Neural cell (in vitro differentiated cells): ENCODE measurements around the gene SLC9A6. TPM values are rescaled to one million over a fixed set of nuclear protein-coding genes. Genes with fewer than 3 reads are reported as not detected.

ENCODE experiments used
- H2AFZ ChIP-seq: fragments of 200-600, 300-800 bp; sonication (generic), shearing (Covaris generic); 2 replicates; pipeline ENCODE4 v1.6.0; 2014; ENCODE audit warnings: low read depth, mild to moderate bottlenecking, antibody characterized with exemption, low read length, moderate library complexity
- H3F3A ChIP-seq: fragments of 200-600 bp; shearing (Covaris generic); 2 replicates; pipeline ENCODE4 v1.6.1; 2016; ENCODE audit warnings: mild to moderate bottlenecking, moderate library complexity, mixed read lengths, antibody characterized with exemption, low read length; ENCODE audit not compliant: insufficient read depth, poor library complexity, severe bottlenecking
- H3K27ac ChIP-seq: fragments of 200-600, 300-800 bp; sonication (generic), shearing (Covaris generic); 2 replicates; pipeline ENCODE4 v1.5.1; 2014; ENCODE audit warnings: mild to moderate bottlenecking, low read length, moderate library complexity
- H3K27me3 ChIP-seq: fragments of 300-800, 200-600 bp; sonication (generic), shearing (Covaris generic); 2 replicates; pipeline ENCODE4 v1.6.0; 2014; ENCODE audit warnings: mild to moderate bottlenecking, low read depth, low read length, moderate library complexity; ENCODE audit not compliant: insufficient read depth
- H3K36me3 ChIP-seq: fragments of 300-800, 200-600 bp; sonication (generic), shearing (Covaris generic); 2 replicates; pipeline ENCODE4 v1.5.1; 2014; ENCODE audit warnings: mild to moderate bottlenecking, antibody characterized with exemption, low read length, moderate library complexity; ENCODE audit not compliant: insufficient read depth
- H3K4me2 ChIP-seq: fragments of 300-800, 200-600 bp; sonication (generic), shearing (Covaris generic); 2 replicates; pipeline ENCODE4 v1.6.0; 2014; ENCODE audit warnings: mild to moderate bottlenecking, low read length
- H3K4me3 ChIP-seq: fragments of 300-800, 200-600 bp; sonication (generic), shearing (Covaris generic); 2 replicates; pipeline ENCODE4 v1.5.1; 2014; ENCODE audit warnings: mild to moderate bottlenecking, low read length, moderate library complexity
- H3K79me2 ChIP-seq: fragments of 200-600 bp; shearing (Covaris generic); replicated peaks from 2 replicates; pipeline ENCODE4 v1.6.0; 2014; ENCODE audit warnings: mild to moderate bottlenecking, low read length, moderate library complexity; ENCODE audit not compliant: insufficient read depth
- H3K9ac ChIP-seq: fragments of 300-800, 200-600 bp; sonication (generic), shearing (Covaris generic); 2 replicates; pipeline ENCODE4 v1.6.1; 2016; ENCODE audit warnings: mild to moderate bottlenecking, low read length, mixed read lengths
- H3K9me2 ChIP-seq: fragments of 200-600 bp; shearing (Covaris generic); 2 replicates; pipeline ENCODE4 v1.6.1; 2016; ENCODE audit warnings: mild to moderate bottlenecking, low read length, mixed read lengths; ENCODE audit not compliant: insufficient read depth
- H3K9me3 ChIP-seq: fragments of 200-600, 300-800 bp; sonication (generic), shearing (Covaris generic); 2 replicates; pipeline ENCODE4 v1.6.1; 2016; ENCODE audit warnings: mild to moderate bottlenecking, mixed run types, low read length, moderate library complexity, mixed read lengths
- H4K20me1 ChIP-seq: fragments of 200-600 bp; shearing (Covaris generic); 2 replicates; pipeline ENCODE4 v1.6.1; 2016; ENCODE audit warnings: mild to moderate bottlenecking, mixed run types; ENCODE audit not compliant: insufficient read depth
- EP300 ChIP-seq: fragments of 450-650 bp; conservative IDR thresholded peaks from 2 replicates; pipeline ENCODE4 v1.6.1; 2014; ENCODE audit warnings: antibody characterized with exemption, mild to moderate bottlenecking, moderate library complexity; ENCODE audit not compliant: poor library complexity, severe bottlenecking
- EZH2 ChIP-seq: fragments of 200-600, 300-800 bp; shearing (Covaris generic), sonication (generic); IDR thresholded peaks from 2 replicates; pipeline ENCODE4 v1.6.1; 2014; ENCODE audit warnings: antibody characterized with exemption, low read length, borderline replicate concordance, mild to moderate bottlenecking; ENCODE audit not compliant: insufficient read depth, poor library complexity, severe bottlenecking
- MXI1 ChIP-seq: fragments of 450-650 bp; conservative IDR thresholded peaks from 2 replicates; pipeline ENCODE4 v1.6.1; 2014; ENCODE audit warnings: antibody characterized with exemption, mild to moderate bottlenecking; ENCODE audit not compliant: poor library complexity, severe bottlenecking
- POLR2AphosphoS5 ChIP-seq: IDR thresholded peaks from 2 replicates; pipeline ENCODE4 v1.6.1; 2012
- RAD21 ChIP-seq: fragments of 450-650 bp; conservative IDR thresholded peaks from 2 replicates; pipeline ENCODE4 v1.6.1; 2014; ENCODE audit warnings: antibody characterized with exemption, mild to moderate bottlenecking, moderate library complexity
- SMC3 ChIP-seq: fragments of 450-650 bp; conservative IDR thresholded peaks from 2 replicates; pipeline ENCODE4 v1.6.1; 2014; ENCODE audit warnings: antibody characterized with exemption, mild to moderate bottlenecking, moderate library complexity; ENCODE audit not compliant: poor library complexity
- TAF1 ChIP-seq: IDR thresholded peaks from 2 replicates; pipeline ENCODE4 v1.6.1; 2012; ENCODE audit warnings: low read depth
- polyA plus RNA-seq: library from polyadenylated mRNA; depleted of rRNA; stranded (reverse); fragments of >200 nt; gene quantifications from 2 replicates; pipeline ENCODE4 v1.2.3, GENCODE V29; 2014
- TF ChIP-seq, protein P1 (sequence below): fragments of 450-650 bp; IDR thresholded peaks from 2 replicates; pipeline ENCODE4 v1.5.1; 2014; ENCODE audit warnings: antibody characterized with exemption, mild to moderate bottlenecking, moderate library complexity; ENCODE audit not compliant: poor library complexity, severe bottlenecking
- TF ChIP-seq, protein P2 (sequence below): IDR thresholded peaks from 2 replicates; pipeline ENCODE4 v1.6.1; 2012; ENCODE audit warnings: borderline replicate concordance

Gene SLC9A6
- polyA plus RNA-seq, 1 donor from 2014 or later, result 103 TPM

DNA sequence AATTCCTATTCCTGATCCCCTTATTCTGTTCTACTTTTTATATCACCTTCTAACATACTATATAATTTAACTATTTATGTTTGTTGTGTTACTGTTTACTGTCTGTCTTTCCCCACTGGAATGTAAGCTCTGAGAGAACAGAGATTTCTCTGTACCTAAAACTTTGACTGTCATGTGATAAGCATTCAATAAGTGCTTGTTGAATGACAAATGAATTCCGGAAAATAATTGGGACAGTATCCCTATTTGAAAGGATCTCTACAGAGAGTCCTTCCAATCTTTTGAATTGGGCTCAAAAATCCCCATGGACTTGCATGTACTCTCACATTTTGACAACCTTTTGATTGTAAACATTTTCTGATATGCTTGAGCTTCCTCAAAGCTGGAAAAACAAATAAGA lies 9.8 kb upstream of the SLC9A6 start:
- Histone ChIP-seq H3K27ac (no peak overlapping the region), H3F3A (no peaks in the 10 kb centered on the region), H2AFZ (no peak overlapping the region), H3K9me3 (no peaks in the 10 kb centered on the region), H3K9me2 (no peaks in the 10 kb centered on the region), H3K9ac (no peak overlapping the region), H3K4me3 (no peak overlapping the region), H3K27me3 (no peaks in the 10 kb centered on the region), H3K79me2 (peaks cover 21% of the 10 kb centered on the region), H4K20me1 (no peaks in the 10 kb centered on the region), H3K4me2 (no peak overlapping the region), H3K36me3 (no peaks in the 10 kb centered on the region)
- TF ChIP-seq SMC3, result no peak
- TF ChIP-seq, protein P1, sequence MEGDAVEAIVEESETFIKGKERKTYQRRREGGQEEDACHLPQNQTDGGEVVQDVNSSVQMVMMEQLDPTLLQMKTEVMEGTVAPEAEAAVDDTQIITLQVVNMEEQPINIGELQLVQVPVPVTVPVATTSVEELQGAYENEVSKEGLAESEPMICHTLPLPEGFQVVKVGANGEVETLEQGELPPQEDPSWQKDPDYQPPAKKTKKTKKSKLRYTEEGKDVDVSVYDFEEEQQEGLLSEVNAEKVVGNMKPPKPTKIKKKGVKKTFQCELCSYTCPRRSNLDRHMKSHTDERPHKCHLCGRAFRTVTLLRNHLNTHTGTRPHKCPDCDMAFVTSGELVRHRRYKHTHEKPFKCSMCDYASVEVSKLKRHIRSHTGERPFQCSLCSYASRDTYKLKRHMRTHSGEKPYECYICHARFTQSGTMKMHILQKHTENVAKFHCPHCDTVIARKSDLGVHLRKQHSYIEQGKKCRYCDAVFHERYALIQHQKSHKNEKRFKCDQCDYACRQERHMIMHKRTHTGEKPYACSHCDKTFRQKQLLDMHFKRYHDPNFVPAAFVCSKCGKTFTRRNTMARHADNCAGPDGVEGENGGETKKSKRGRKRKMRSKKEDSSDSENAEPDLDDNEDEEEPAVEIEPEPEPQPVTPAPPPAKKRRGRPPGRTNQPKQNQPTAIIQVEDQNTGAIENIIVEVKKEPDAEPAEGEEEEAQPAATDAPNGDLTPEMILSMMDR, result no peak
- TF ChIP-seq TAF1, result no peak
- TF ChIP-seq EP300, result no peak
- TF ChIP-seq, protein P2, sequence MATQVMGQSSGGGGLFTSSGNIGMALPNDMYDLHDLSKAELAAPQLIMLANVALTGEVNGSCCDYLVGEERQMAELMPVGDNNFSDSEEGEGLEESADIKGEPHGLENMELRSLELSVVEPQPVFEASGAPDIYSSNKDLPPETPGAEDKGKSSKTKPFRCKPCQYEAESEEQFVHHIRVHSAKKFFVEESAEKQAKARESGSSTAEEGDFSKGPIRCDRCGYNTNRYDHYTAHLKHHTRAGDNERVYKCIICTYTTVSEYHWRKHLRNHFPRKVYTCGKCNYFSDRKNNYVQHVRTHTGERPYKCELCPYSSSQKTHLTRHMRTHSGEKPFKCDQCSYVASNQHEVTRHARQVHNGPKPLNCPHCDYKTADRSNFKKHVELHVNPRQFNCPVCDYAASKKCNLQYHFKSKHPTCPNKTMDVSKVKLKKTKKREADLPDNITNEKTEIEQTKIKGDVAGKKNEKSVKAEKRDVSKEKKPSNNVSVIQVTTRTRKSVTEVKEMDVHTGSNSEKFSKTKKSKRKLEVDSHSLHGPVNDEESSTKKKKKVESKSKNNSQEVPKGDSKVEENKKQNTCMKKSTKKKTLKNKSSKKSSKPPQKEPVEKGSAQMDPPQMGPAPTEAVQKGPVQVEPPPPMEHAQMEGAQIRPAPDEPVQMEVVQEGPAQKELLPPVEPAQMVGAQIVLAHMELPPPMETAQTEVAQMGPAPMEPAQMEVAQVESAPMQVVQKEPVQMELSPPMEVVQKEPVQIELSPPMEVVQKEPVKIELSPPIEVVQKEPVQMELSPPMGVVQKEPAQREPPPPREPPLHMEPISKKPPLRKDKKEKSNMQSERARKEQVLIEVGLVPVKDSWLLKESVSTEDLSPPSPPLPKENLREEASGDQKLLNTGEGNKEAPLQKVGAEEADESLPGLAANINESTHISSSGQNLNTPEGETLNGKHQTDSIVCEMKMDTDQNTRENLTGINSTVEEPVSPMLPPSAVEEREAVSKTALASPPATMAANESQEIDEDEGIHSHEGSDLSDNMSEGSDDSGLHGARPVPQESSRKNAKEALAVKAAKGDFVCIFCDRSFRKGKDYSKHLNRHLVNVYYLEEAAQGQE, result no peak
- TF ChIP-seq MXI1, result no peak
- TF ChIP-seq POLR2AphosphoS5, result no peak
- TF ChIP-seq RAD21, result no peak
- no peak for TF ChIP-seq EZH2

- Histone ChIP-seq H3K27me3 (no peaks in the 10 kb centered on the region), H3K9me3 (no peaks in the 10 kb centered on the region), H3K27ac (no peak overlapping the region), H2AFZ (no peak overlapping the region), H3K9me2 (no peaks in the 10 kb centered on the region), H3F3A (no peaks in the 10 kb centered on the region), H3K9ac (no peak overlapping the region), H3K4me2 (no peak overlapping the region), H3K36me3 (no peaks in the 10 kb centered on the region), H4K20me1 (no peaks in the 10 kb centered on the region), H3K79me2 (peaks cover 7% of the 10 kb centered on the region), H3K4me3 (no peak overlapping the region)
- no peak for TF ChIP-seq EZH2
- TF ChIP-seq, protein P1, result no peak
- no peak for TF ChIP-seq EP300
- TF ChIP-seq RAD21, result no peak
- no peak for TF ChIP-seq TAF1
- TF ChIP-seq MXI1, result no peak
- TF ChIP-seq POLR2AphosphoS5, result no peak
- TF ChIP-seq, protein P2, result no peak
- no peak for TF ChIP-seq SMC3
These were observed 7.6 kb upstream of the SLC9A6 start for GRCh38 chrX:135977611-135978010.
